T-helper 2 cell (primary cell): ENCODE measurements around the gene CFHR2.

Source experiments
- DNase-seq, 5 experiments: peaks; one replicate each; pipeline versions ENCODE4 v3.0.0 to v3.0.0-alpha.2; 2012 to 2022

The CFHR2 gene

GRCh38 chr1:197003132-197003531, 59.6 kb downstream of the CFHR2 start:
- no peak for DNase-seq

GRCh38 chr1:197008861-197009260, 65.3 kb downstream of the CFHR2 start:
- DNase-seq, result no peak
